ENCODE data around the gene MRPS27.

MRPS27 gene

GRCh38 chr5:72231991-72232703, 87.9 kb downstream of the MRPS27 start:
- DNase-seq (ENCODE audit: low read depth): no peak

DNA sequence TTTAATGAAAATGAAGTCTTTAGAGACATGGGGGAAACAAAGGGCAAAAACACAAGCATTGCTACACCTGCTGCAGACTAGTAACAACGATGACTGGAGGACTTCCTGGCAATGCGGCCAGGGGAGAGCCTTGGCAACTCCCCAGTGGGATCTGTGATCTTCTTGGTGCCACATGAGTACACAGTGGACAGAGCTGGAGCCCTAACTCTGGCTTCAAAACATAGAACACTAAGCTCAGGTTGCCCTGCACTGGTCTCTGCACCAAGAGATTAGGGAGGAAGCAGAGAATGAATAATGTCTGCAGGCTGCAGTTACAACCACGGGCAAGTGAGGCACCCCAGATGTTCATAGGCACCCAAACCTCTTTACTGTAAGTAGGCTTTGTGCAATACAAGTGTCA, 91.1 kb downstream of the MRPS27 start:
- no peak for DNase-seq (ENCODE audit: low read depth)

GRCh38 chr5:72226950-72227349, 93.1 kb downstream of the MRPS27 start:
- no peak for DNase-seq (ENCODE audit: low read depth)

- no peak for DNase-seq (ENCODE audit: low read depth)
Measured at GRCh38 chr5:72225741-72226140, 94.3 kb downstream of the MRPS27 start.

GRCh38 chr5:72224946-72225463, 95.0 kb downstream of the MRPS27 start:
- DNase-seq (ENCODE audit: low read depth): no peak

- DNase-seq (ENCODE audit: low read depth): no peak
Measured at GRCh38 chr5:72223371-72223770, 96.7 kb downstream of the MRPS27 start.

DNA sequence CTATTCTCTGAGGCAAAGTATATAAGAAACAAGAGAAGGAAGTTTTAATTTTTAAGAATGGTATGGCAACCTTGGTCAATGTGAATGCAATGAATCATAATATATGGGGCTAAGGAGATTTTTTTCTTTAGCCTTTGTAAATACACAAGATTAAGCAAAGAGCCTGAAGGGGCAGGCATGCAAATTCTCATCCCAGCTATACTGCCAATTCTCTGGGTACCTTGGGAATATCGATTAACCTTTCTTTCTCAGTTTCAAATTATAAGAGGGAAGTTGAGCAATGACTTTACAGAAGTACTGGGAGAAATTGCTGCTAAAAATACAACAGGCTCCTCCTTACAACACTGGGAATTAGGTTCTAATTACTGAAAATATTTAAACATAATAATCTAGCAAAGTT, 97.5 kb downstream of the MRPS27 start:
- DNase-seq (ENCODE audit: low read depth): no peak

DNA sequence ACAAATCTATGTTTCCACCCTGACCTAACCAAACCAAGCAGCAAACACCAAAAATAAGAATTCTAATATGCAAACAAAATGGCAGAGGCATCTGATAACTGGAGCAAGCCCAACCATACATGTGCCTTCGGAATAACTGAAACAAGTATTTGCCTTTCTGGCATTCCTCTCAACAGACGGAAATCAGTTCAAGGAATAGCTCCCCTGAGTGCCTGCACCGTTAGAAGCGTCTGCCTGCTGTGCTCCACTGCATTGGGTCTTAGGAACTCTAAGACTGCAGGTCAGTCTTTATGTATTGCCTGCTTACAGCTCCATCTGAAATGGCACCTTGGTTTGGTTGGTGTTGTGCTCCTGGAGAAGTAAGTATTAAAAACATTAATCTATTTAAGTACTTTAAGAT, 98.5 kb downstream of the MRPS27 start:
- no peak for DNase-seq (ENCODE audit: low read depth)

DNA sequence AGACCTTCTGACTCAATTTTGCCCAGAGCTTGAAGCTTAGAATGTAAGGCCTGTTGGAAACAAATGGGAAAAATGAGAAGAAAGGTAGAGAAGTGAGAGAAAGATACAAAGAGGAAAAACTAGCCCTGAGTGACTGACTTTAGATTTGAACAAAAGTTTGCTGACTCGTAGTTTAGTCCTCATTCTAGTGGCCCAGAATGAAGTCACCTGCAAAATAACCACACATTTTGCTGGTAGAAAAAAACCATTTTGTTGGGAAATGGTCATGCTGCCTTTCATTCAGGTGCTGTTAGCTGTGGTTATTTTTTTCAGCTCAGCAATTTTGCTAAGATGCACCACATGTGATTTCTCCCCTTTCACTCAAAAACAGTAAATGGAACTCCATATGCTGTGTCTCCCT, 98.9 kb downstream of the MRPS27 start:
- DNase-seq (ENCODE audit: low read depth): no peak

DNA sequence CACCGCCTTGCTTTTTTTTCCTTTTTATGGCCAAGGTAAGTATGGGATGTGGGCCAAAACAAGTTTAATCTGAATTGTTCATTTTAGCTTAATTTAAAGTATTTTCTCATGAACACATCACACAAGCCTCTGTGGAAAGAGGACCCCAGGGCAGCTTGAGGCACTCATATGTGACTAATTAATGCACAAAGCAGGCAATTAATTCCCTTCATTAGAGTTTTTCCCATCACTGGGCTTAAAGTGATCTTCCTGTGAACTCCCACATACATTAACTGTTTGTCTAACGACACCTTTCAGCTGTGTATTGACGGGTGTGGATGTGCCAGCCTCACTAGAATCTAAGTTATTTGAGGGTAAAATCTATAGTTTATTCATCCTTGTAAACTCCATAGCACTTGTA, 103.3 kb downstream of the MRPS27 start:
- no peak for DNase-seq (ENCODE audit: low read depth)

- DNase-seq (ENCODE audit: low read depth): no peak
Measured at GRCh38 chr5:72214168-72214567, 105.9 kb downstream of the MRPS27 start.

GRCh38 chr5:72213482-72213881, 106.6 kb downstream of the MRPS27 start:
- no peak for DNase-seq (ENCODE audit: low read depth)

- no peak for DNase-seq (ENCODE audit: low read depth)
Measured at GRCh38 chr5:72212171-72212570, 107.9 kb downstream of the MRPS27 start.

GRCh38 chr5:72210888-72211678, 109.0 kb downstream of the MRPS27 start:
- no peak for DNase-seq (ENCODE audit: low read depth)

DNA sequence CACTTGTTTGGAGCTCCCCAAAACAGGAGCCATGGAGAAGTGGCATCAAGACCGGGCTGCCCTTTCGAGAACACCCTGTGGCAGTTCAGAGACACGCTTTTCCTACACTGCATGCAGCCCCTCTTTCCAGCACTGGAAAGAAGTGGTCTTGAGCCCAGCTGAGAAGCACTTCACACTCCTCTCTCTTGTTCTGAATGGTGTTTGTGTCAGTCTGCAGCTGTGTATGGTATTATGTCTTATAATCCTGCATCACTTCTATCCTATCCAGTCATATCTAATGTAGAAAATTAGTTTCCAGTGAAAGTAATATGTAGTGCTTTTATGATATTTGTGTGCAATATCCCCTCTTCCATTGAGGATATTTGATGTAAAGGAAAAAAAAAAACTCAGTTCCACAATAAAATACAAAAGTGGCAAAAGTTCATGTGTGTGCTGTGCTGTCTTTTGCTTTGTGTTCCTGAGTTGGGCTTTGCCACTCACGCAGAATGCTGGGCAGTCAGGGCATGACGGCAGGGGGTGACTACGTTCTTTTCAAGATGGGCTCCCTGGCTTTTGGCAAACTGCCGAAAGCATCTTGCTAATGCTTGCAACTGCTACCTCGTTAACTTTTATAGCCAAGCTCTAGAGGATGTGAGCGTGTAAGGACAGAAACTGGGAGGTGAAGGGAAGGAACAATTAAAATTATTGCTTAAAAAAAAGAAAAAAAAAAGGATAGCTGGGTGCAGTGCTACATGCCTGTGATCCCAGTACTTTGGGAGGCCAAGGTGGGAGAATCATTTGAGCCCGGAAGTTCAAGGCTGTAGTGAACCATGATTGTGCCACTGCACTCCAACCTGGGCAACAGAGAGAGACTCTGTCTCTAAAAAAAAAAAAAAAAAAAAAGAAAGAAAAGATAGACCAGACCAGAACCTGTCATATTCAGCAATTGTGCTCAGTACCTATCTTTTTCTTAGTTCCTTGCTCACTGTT, 110.6 kb downstream of the MRPS27 start:
- no peak for DNase-seq (ENCODE audit: low read depth)

DNA sequence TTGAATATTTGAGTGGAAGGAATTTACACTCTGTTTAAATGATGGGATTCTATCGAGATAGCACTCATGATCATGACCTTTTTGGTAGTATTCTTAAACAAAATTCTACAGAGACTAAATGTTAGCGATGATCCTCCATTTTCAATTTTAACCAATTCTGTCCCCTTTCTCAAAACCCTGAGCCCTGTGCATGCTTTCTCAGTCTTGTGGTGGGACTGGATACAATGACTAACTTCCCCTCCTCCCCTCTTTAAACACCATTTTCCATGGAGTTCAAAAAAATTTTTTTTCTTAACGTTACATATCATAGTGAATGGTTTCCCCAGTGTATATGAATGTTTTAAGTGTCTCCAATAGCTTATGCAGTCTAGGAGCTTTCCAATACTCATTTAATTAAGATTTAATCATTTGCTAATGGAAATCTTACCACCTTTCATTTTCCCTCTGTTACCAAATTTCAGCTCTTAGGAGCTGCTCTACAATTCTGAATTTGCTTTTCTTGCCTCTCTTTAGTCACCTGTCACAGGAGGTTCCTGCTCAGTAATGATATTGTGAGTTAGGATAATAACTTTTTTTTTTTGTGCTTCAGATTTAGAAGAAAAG, 111.6 kb downstream of the MRPS27 start:
- no peak for DNase-seq (ENCODE audit: low read depth)

DNA sequence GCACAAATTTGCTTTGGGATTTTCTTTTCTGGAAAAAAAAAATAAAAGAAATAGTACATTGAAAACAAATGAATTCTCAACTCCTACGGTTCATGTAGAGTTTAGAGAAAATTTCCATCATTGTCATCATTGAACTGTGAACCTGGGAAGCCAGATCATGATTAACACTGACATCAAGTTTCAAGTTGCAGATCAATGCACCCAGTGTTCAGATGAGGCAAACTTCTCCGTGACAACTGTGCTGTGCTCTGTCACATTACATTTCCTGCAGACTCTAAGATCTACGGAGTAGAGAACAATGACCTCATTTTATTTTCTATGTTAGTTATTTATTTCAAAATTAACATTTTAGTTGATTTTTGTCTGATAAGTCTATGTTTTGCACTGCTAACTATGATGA, 113.0 kb downstream of the MRPS27 start:
- DNase-seq (ENCODE audit: low read depth): no peak

- no peak for DNase-seq (ENCODE audit: low read depth)
Measured at GRCh38 chr5:72206160-72206559, 113.9 kb downstream of the MRPS27 start.

- DNase-seq (ENCODE audit: low read depth): no peak
Measured at GRCh38 chr5:72205431-72206009, 114.5 kb downstream of the MRPS27 start.

DNA sequence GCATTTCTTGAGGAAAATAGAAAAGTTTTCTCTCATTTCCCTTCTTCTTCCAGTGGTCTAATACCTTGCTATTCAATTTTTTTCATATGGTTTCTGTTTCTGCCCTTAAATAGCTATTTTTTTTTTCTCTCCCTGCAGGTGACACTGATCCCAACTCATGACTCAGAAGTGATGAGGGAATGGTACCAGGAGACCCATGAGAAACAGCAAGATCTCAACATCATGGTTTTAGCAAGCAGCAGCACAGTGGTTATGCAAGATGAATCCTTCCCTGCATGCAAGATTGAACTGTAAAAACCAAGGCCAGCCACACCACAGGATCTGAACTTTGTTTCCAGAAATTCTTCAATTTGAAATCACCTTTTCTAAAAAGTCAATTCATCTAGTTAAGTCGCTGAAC, 115.1 kb downstream of the MRPS27 start:
- DNase-seq (ENCODE audit: low read depth): no peak

DNA sequence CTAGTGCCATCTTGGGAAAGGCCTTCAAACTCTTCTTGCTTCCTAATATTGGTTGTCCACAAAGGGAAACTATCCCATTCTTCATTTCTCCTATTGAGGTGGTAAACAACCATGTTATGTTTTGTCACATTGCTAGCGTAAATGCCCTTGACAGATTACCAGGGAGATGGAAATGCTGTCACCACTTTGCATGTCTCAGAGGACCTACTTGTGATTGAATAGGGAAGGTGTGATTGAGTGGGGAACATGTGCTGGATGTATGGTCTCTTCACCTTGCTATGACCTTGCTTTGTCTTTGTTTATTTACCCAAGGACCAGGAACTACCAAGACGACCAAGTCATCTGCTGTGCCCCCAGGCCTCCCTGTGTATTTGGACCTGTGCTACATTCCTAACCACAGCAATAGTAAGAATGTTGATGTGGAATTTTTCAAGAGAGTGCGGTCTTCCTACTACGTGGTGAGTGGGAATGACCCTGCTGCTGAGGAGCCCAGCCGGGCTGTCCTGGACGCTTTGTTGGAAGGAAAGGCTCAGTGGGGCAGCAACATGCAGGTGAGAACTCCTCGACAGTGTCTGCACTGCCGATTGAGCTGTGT, 116.7 kb downstream of the MRPS27 start:
- DNase-seq (ENCODE audit: low read depth): no peak

Data from activated T-cell treated with anti-CD3 and anti-CD28 coated beads for 48 hours (primary cell).